GM21529 (cell line): ENCODE measurements around the gene ART4.

Experiments
- ATAC-seq: cut with Tn5 transposase; IDR thresholded peaks from one replicate; pipeline ENCODE4 v1.9.1; 2021; ENCODE audit not compliant: unreplicated experiment

The ART4 gene

GRCh38 chr12:14811486-14811885, 31.8 kb downstream of the ART4 start:
- no peak for ATAC-seq

- no peak for ATAC-seq
Observed at GRCh38 chr12:14810953-14811483, 32.3 kb downstream of the ART4 start.

- no peak for ATAC-seq
Observed at GRCh38 chr12:14810167-14810952, 33.0 kb downstream of the ART4 start.

- peak; percentile 12 for ATAC-seq
Observed at GRCh38 chr12:14803830-14804160, 39.5 kb downstream of the ART4 start.

- peak; percentile 99 for ATAC-seq
Observed at GRCh38 chr12:14803011-14803829, 40.1 kb downstream of the ART4 start, which contains the start of the genes C12orf60 and WBP11. C12orf60 (plus strand) TSS chr12:14803670; CDS start chr12:14822936, 19,266 bp downstream. WBP11 (minus strand) TSS chr12:14803478; CDS start chr12:14801383, 2,095 bp downstream.

GRCh38 chr12:14802721-14803010, 40.7 kb downstream of the ART4 start:
- ATAC-seq, result no peak

GRCh38 chr12:14802247-14802646, 41.1 kb downstream of the ART4 start:
- ATAC-seq, result no peak

- no peak for ATAC-seq
Observed at GRCh38 chr12:14795028-14795448, 48.3 kb downstream of the ART4 start.

- ATAC-seq, result no peak
Observed at GRCh38 chr12:14785568-14785967, 57.8 kb downstream of the ART4 start.

GRCh38 chr12:14784471-14784870, 58.9 kb downstream of the ART4 start:
- no peak for ATAC-seq

GRCh38 chr12:14782756-14783155, 60.6 kb downstream of the ART4 start:
- ATAC-seq, result peak; percentile 57

GRCh38 chr12:14781563-14781962, 61.8 kb downstream of the ART4 start:
- ATAC-seq, result no peak

- no peak for ATAC-seq
Observed at GRCh38 chr12:14780859-14781258, 62.5 kb downstream of the ART4 start.

- ATAC-seq, result no peak
Observed at GRCh38 chr12:14779834-14780233, 63.5 kb downstream of the ART4 start.

GRCh38 chr12:14777271-14777670, 66.1 kb downstream of the ART4 start:
- ATAC-seq, result no peak

GRCh38 chr12:14776236-14776961, 66.9 kb downstream of the ART4 start:
- ATAC-seq, result no peak

GRCh38 chr12:14775636-14775980, 67.7 kb downstream of the ART4 start:
- no peak for ATAC-seq
